Activated CD4-positive, alpha-beta memory T cell treated with anti-CD3 and anti-CD28 coated beads for 36 hours (primary cell): ENCODE data around the gene CD163. TPM values are rescaled to one million over a fixed set of nuclear protein-coding genes. Genes with fewer than 3 reads are reported as not detected.
"Not testable (repeated sequence)": the region's sequence is repeated elsewhere in the genome, so short reads cannot be mapped to it uniquely, and the experiment has no call there.

Source experiments
- CTCF ChIA-PET: fragments of 350-600 bp; sonication (Branson Sonifier 250); formaldehyde crosslinking; loops from one replicate; lab custom pipeline; 2021; ENCODE audit warnings: antibody characterized with exemption, inconsistent platforms; lab: Charles Lee
- POLR2A ChIA-PET: fragments of 350-600 bp; sonication (Branson Sonifier 250); formaldehyde crosslinking; loops from one replicate; lab custom pipeline; 2021; ENCODE audit warnings: antibody characterized with exemption; lab: Charles Lee
- DNase-seq: peaks from one replicate; pipeline ENCODE4 v3.0.0-alpha.2; 2020
- H3K27ac Mint-ChIP-seq: one replicate; pipeline ENCODE4 v1.8.0; 2021; ENCODE audit warnings: mixed read lengths
- H3K27me3 Mint-ChIP-seq: one replicate; pipeline ENCODE4 v1.8.0; 2021; ENCODE audit warnings: mixed read lengths
- H3K36me3 Mint-ChIP-seq: one replicate; pipeline ENCODE4 v1.8.0; 2021; ENCODE audit warnings: mixed read lengths
- H3K4me1 Mint-ChIP-seq: one replicate; pipeline ENCODE4 v1.8.0; 2021; ENCODE audit warnings: low read depth, mixed read lengths
- H3K4me3 Mint-ChIP-seq: one replicate; pipeline ENCODE4 v1.8.0; 2021; ENCODE audit warnings: mild to moderate bottlenecking, mixed read lengths
- H3K9me3 Mint-ChIP-seq: one replicate; pipeline ENCODE4 v1.8.0; 2021; ENCODE audit warnings: mixed read lengths
- intact Hi-C: fragments of 100-400 bp; cut with micrococcal nuclease; formaldehyde crosslinking; loops from one replicate; pipeline ENCODE4 v1.15.1; 2023
- total RNA-seq, 2 experiments: library from RNA; stranded (reverse); gene quantifications; one replicate each; pipeline ENCODE4 v1.2.3, GENCODE V29; 2021

The CD163 gene
- not detected for total RNA-seq

GRCh38 chr12:7503686-7504415 lies at the start of gene CD163:
Gene CD163 (minus strand): TSS chr12:7503777. CDS start chr12:7503690, 87 bp downstream.
- Mint-ChIP-seq H3K27ac (no peak within 1 kb of the TSS), H3K9me3 (no peaks in the 10 kb centered on the region), H3K4me3 (no peak within 1 kb of the TSS), H3K36me3 (no peaks in the 10 kb centered on the region), H3K27me3 (peaks cover 12% of the 10 kb centered on the region), H3K4me1 (no peaks in the 10 kb centered on the region)
- CTCF ChIA-PET, result interaction anchor here (0.6 kb wide), 1 partner anchor 43 kb away, joined by 3 read pairs; no protein-coding TSS in a partner anchor
- intact Hi-C loops, result no loop called here
- POLR2A ChIA-PET, result no interaction called here
- no peak for DNase-seq

GRCh38 chr12:7542813-7543212 lies 39.2 kb upstream of the CD163 start:
- H3K4me3 Mint-ChIP-seq, result no peak overlapping the region
- intact Hi-C loops, result no loop called here
- ChIA-PET POLR2A (no interaction called here), CTCF (no interaction called here)
- H3K27ac Mint-ChIP-seq, result no peak overlapping the region
- no peak for DNase-seq
- H3K9me3 Mint-ChIP-seq, result no peaks in the 10 kb centered on the region
- no peaks in the 10 kb centered on the region for H3K4me1 Mint-ChIP-seq
- H3K27me3 Mint-ChIP-seq, result peaks cover 34% of the 10 kb centered on the region
- H3K36me3 Mint-ChIP-seq, result no peaks in the 10 kb centered on the region

GRCh38 chr12:7542046-7542445 lies 38.5 kb upstream of the CD163 start:
- DNase-seq, result no peak
- ChIA-PET POLR2A (no interaction called here), CTCF (no interaction called here)
- H3K4me3 Mint-ChIP-seq, result no peak overlapping the region
- peaks cover 30% of the 10 kb centered on the region for H3K27me3 Mint-ChIP-seq
- no peaks in the 10 kb centered on the region for H3K36me3 Mint-ChIP-seq
- intact Hi-C loops, result no loop called here
- no peak overlapping the region for H3K27ac Mint-ChIP-seq
- no peaks in the 10 kb centered on the region for H3K4me1 Mint-ChIP-seq
- H3K9me3 Mint-ChIP-seq, result no peaks in the 10 kb centered on the region

GRCh38 chr12:7514416-7514815 lies 10.8 kb upstream of the CD163 start:
- Mint-ChIP-seq H3K4me3 (no peak overlapping the region), H3K4me1 (no peaks in the 10 kb centered on the region), H3K9me3 (no peaks in the 10 kb centered on the region), H3K27me3 (peaks cover 15% of the 10 kb centered on the region), H3K36me3 (no peaks in the 10 kb centered on the region), H3K27ac (no peak overlapping the region)
- no peak for DNase-seq
- intact Hi-C loops, result no loop called here
- ChIA-PET POLR2A (no interaction called here), CTCF (no interaction called here)

- Mint-ChIP-seq H3K27me3 (peaks cover 25% of the 10 kb centered on the region), H3K9me3 (no peaks in the 10 kb centered on the region), H3K4me3 (no peak overlapping the region), H3K36me3 (no peaks in the 10 kb centered on the region), H3K27ac (no peak overlapping the region), H3K4me1 (no peaks in the 10 kb centered on the region)
- ChIA-PET POLR2A (no interaction called here), CTCF (no interaction called here)
- intact Hi-C loops, result no loop called here
- DNase-seq, result no peak
Measured at GRCh38 chr12:7512553-7512952, 9.0 kb upstream of the CD163 start.

- H3K27ac Mint-ChIP-seq, POLR2A ChIA-PET, intact Hi-C loops, DNase-seq, H3K4me3 Mint-ChIP-seq, CTCF ChIA-PET, H3K4me1 Mint-ChIP-seq, H3K9me3 Mint-ChIP-seq, H3K36me3 Mint-ChIP-seq: not testable (repeated sequence)
- H3K27me3 Mint-ChIP-seq, result peaks cover 21% of the 10 kb centered on the region
Measured at GRCh38 chr12:7509793-7510470, 6.4 kb upstream of the CD163 start.

- DNase-seq, result no peak
- intact Hi-C loops, result no loop called here
- H3K27ac Mint-ChIP-seq, result no peak overlapping the region
- no peaks in the 10 kb centered on the region for H3K9me3 Mint-ChIP-seq
- no peaks in the 10 kb centered on the region for H3K4me1 Mint-ChIP-seq
- CTCF ChIA-PET, result no interaction called here
- POLR2A ChIA-PET, result no interaction called here
- H3K36me3 Mint-ChIP-seq, result no peaks in the 10 kb centered on the region
- H3K27me3 Mint-ChIP-seq, result peaks cover 10% of the 10 kb centered on the region
- no peak overlapping the region for H3K4me3 Mint-ChIP-seq
Measured at GRCh38 chr12:7502612-7503011, 965 bp downstream of the CD163 start.

- intact Hi-C loops, result no loop called here
- no peak overlapping the region for H3K27ac Mint-ChIP-seq
- no peaks in the 10 kb centered on the region for H3K36me3 Mint-ChIP-seq
- H3K4me1 Mint-ChIP-seq, result no peaks in the 10 kb centered on the region
- H3K9me3 Mint-ChIP-seq, result no peaks in the 10 kb centered on the region
- no peak overlapping the region for H3K4me3 Mint-ChIP-seq
- POLR2A ChIA-PET, result no interaction called here
- CTCF ChIA-PET, result no interaction called here
- peaks cover 9% of the 10 kb centered on the region for H3K27me3 Mint-ChIP-seq
- DNase-seq, result no peak
Measured at GRCh38 chr12:7501031-7501588, 2.5 kb downstream of the CD163 start.

GRCh38 chr12:7499636-7500035 lies 3.9 kb downstream of the CD163 start:
- Mint-ChIP-seq H3K36me3 (no peaks in the 10 kb centered on the region), H3K27me3 (peaks cover 18% of the 10 kb centered on the region), H3K9me3 (no peaks in the 10 kb centered on the region), H3K27ac (no peak overlapping the region), H3K4me3 (no peak overlapping the region), H3K4me1 (no peaks in the 10 kb centered on the region)
- ChIA-PET POLR2A (no interaction called here), CTCF (no interaction called here)
- intact Hi-C loops, result no loop called here
- DNase-seq, result no peak

- no peak overlapping the region for H3K4me3 Mint-ChIP-seq
- H3K27ac Mint-ChIP-seq, result no peak overlapping the region
- no peaks in the 10 kb centered on the region for H3K36me3 Mint-ChIP-seq
- H3K27me3 Mint-ChIP-seq, result peaks cover 18% of the 10 kb centered on the region
- intact Hi-C loops, result no loop called here
- no peaks in the 10 kb centered on the region for H3K4me1 Mint-ChIP-seq
- POLR2A ChIA-PET, result no interaction called here
- no peaks in the 10 kb centered on the region for H3K9me3 Mint-ChIP-seq
- DNase-seq, result no peak
- CTCF ChIA-PET, result no interaction called here
Measured at GRCh38 chr12:7498809-7499208, 4.8 kb downstream of the CD163 start.

- no peaks in the 10 kb centered on the region for H3K36me3 Mint-ChIP-seq
- H3K4me3 Mint-ChIP-seq, result no peak overlapping the region
- no peak overlapping the region for H3K27ac Mint-ChIP-seq
- no peak for DNase-seq
- no peaks in the 10 kb centered on the region for H3K9me3 Mint-ChIP-seq
- intact Hi-C loops, result no loop called here
- H3K4me1 Mint-ChIP-seq, result no peaks in the 10 kb centered on the region
- ChIA-PET POLR2A (no interaction called here), CTCF (no interaction called here)
- peaks cover 19% of the 10 kb centered on the region for H3K27me3 Mint-ChIP-seq
Measured at GRCh38 chr12:7497661-7498060, 5.9 kb downstream of the CD163 start.

- H3K9me3 Mint-ChIP-seq, result no peaks in the 10 kb centered on the region
- H3K4me1 Mint-ChIP-seq, result no peaks in the 10 kb centered on the region
- peaks cover 23% of the 10 kb centered on the region for H3K27me3 Mint-ChIP-seq
- H3K27ac Mint-ChIP-seq, result no peak overlapping the region
- CTCF ChIA-PET, result no interaction called here
- POLR2A ChIA-PET, result no interaction called here
- intact Hi-C loops, result no loop called here
- no peaks in the 10 kb centered on the region for H3K36me3 Mint-ChIP-seq
- no peak for DNase-seq
- H3K4me3 Mint-ChIP-seq, result no peak overlapping the region
Measured at GRCh38 chr12:7496451-7496850, 7.1 kb downstream of the CD163 start.
